Right lobe of liver (tissue), 4 donors: Measurements from ENCODE around the gene PNP.

Experiments
- CTCF ChIP-seq, 4 donors: fragments of 200-600 bp in 3 of 4; fragments of 450-650 bp in 1 of 4; IDR thresholded peaks; one replicate each; pipeline versions ENCODE4 v1.5.1 to v1.8.0; 2016 to 2022; ENCODE audit warnings: antibody characterized with exemption in 4 of 4, mild to moderate bottlenecking in 2 of 4
- POLR2A ChIP-seq: fragments of 450-650 bp; IDR thresholded peaks from one replicate; pipeline ENCODE4 v1.6.1; 2017; ENCODE audit warnings: antibody characterized with exemption, mild to moderate bottlenecking
- donor health status: DM: no; HTN: no; CAD: no.
- donor health status: DM: no; HTN: no; CAD: no.
- donor health status: DM: no; HTN: yes; CAD: no.

- no peak for TF ChIP-seq POLR2A
- no peak for TF ChIP-seq CTCF (IDR thresholded peaks at IDR 0.05)
Observed at GRCh38 chr14:20419419-20419818, 49.8 kb upstream of the PNP start.
